Activated T-helper 2 cell treated with anti-CD3 and anti-CD28 coated beads, Interferon-gamma antibody, Interleukin-2, Interleukin-4, amounts not matched to agents 10 μg/mL and 5 μg/mL and 100 μg/mL, durations not matched to agents 14 hours and 24 hours and 36 hours (primary cell): ENCODE data around the gene PGK2. TPM values are rescaled to one million over a fixed set of nuclear protein-coding genes. Genes with fewer than 3 reads are reported as not detected.
"Not testable (repeated sequence)": the region's sequence is repeated elsewhere in the genome, so short reads cannot be mapped to it uniquely, and the experiment has no call there.

ENCODE experiments used
- DNase-seq: peaks from one replicate; pipeline ENCODE4 v3.0.0; 2021; ENCODE audit warnings: low spot score
- H3K27ac Mint-ChIP-seq: one replicate; pipeline ENCODE4 v1.8.0; 2021; ENCODE audit warnings: mixed read lengths
- H3K27me3 Mint-ChIP-seq: one replicate; pipeline ENCODE4 v1.8.0; 2021; ENCODE audit warnings: low read depth, mixed read lengths
- H3K36me3 Mint-ChIP-seq: one replicate; pipeline ENCODE4 v1.8.0; 2021; ENCODE audit warnings: low read depth, mixed read lengths
- H3K4me1 Mint-ChIP-seq: one replicate; pipeline ENCODE4 v1.8.0; 2021; ENCODE audit warnings: low read depth, mixed read lengths
- H3K4me3 Mint-ChIP-seq: one replicate; pipeline ENCODE4 v1.8.0; 2021; ENCODE audit warnings: low read depth, mild to moderate bottlenecking, moderate library complexity, mixed read lengths
- H3K9me3 Mint-ChIP-seq: one replicate; pipeline ENCODE4 v1.8.0; 2021; ENCODE audit warnings: mixed read lengths
- intact Hi-C: fragments of 100-400 bp; cut with micrococcal nuclease; formaldehyde crosslinking; loops from one replicate; pipeline ENCODE4 v1.15.1; 2023
- total RNA-seq: library from RNA; stranded (reverse); gene quantifications from 2 replicates; pipeline ENCODE4 v1.2.3, GENCODE V29; 2022

PGK2 gene
- not detected in 2 replicates for total RNA-seq

GRCh38 chr6:49787176-49787575 lies at the start of gene PGK2:
Gene PGK2, minus strand, starts transcription at chr6:49787285. Its CDS starts 98 bp downstream, at chr6:49787187.
- H3K27ac Mint-ChIP-seq: no peak within 1 kb of the TSS
- H3K9me3 Mint-ChIP-seq: no peaks in the 10 kb centered on the region
- intact Hi-C loops: no loop called here
- no peaks in the 10 kb centered on the region for H3K27me3 Mint-ChIP-seq
- no peak within 1 kb of the TSS for H3K4me3 Mint-ChIP-seq
- no peaks in the 10 kb centered on the region for H3K36me3 Mint-ChIP-seq
- H3K4me1 Mint-ChIP-seq: no peaks in the 10 kb centered on the region
- DNase-seq: no peak

DNA sequence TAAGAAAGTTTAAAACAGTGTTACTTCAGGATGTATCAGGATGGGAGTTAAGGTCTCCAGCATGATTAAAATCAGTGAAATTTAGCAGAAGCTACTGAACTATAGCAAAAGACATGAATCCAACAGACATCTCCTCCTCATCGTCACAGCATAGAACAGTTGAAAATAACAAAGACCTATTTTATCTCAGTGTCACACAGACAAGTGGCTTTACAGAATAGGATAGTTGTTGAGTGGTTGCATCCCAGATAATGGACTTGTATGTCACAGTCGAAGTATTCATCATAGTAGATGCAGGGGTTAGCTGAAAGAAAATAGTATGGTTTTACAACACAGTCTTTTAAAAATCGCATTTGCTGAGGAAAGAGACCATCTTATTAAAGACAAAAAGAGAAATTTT lies 48.1 kb upstream of the PGK2 start:
- H3K4me3 Mint-ChIP-seq: no peak overlapping the region
- no peaks in the 10 kb centered on the region for H3K27me3 Mint-ChIP-seq
- no peak for DNase-seq
- H3K27ac Mint-ChIP-seq: no peak overlapping the region
- H3K4me1 Mint-ChIP-seq: no peaks in the 10 kb centered on the region
- no peaks in the 10 kb centered on the region for H3K9me3 Mint-ChIP-seq
- no peaks in the 10 kb centered on the region for H3K36me3 Mint-ChIP-seq
- intact Hi-C loops: no loop called here

GRCh38 chr6:49833386-49833785 lies 46.3 kb upstream of the PGK2 start:
- intact Hi-C loops: no loop called here
- Mint-ChIP-seq H3K36me3 (no peaks in the 10 kb centered on the region), H3K4me3 (no peak overlapping the region), H3K27ac (no peak overlapping the region), H3K4me1 (no peaks in the 10 kb centered on the region), H3K9me3 (no peaks in the 10 kb centered on the region), H3K27me3 (no peaks in the 10 kb centered on the region)
- no peak for DNase-seq

GRCh38 chr6:49826743-49827406 lies 39.8 kb upstream of the PGK2 start:
- Mint-ChIP-seq H3K27ac (no peak overlapping the region), H3K27me3 (no peaks in the 10 kb centered on the region), H3K36me3 (no peaks in the 10 kb centered on the region), H3K4me3 (no peak overlapping the region), H3K4me1 (no peaks in the 10 kb centered on the region), H3K9me3 (no peaks in the 10 kb centered on the region)
- intact Hi-C loops: no loop called here
- no peak for DNase-seq

- Mint-ChIP-seq H3K4me1 (no peaks in the 10 kb centered on the region), H3K9me3 (no peaks in the 10 kb centered on the region), H3K4me3 (no peak overlapping the region), H3K27ac (no peak overlapping the region), H3K27me3 (no peaks in the 10 kb centered on the region), H3K36me3 (no peaks in the 10 kb centered on the region)
- intact Hi-C loops: no loop called here
- no peak for DNase-seq
Observed at GRCh38 chr6:49815166-49815565, 28.1 kb upstream of the PGK2 start.

DNA sequence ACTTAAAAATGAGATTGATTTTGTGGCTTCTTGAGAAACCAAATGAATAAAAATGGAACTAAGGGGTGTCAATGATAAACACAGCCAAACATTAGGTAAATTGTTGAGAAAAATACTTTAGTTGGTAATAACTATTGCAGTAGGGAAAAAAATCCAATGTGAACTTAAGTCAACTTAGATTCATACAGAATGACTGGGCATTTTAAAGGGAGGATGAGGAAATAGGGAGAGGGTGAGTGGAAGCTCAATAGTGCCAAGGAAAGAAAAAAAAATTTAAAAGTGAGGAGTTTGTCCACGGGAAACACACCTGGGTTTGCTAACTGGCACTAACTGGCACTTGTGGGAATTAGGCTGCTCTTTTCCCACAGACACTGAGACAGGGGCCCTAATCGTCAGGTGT lies 26.2 kb upstream of the PGK2 start:
- Mint-ChIP-seq H3K4me3 (no peak overlapping the region), H3K27me3 (no peaks in the 10 kb centered on the region), H3K4me1 (no peaks in the 10 kb centered on the region), H3K9me3 (no peaks in the 10 kb centered on the region), H3K27ac (no peak overlapping the region), H3K36me3 (no peaks in the 10 kb centered on the region)
- intact Hi-C loops: no loop called here
- no peak for DNase-seq

GRCh38 chr6:49806145-49806544 lies 19.1 kb upstream of the PGK2 start:
- Mint-ChIP-seq H3K36me3 (no peaks in the 10 kb centered on the region), H3K4me3 (no peak overlapping the region), H3K9me3 (no peaks in the 10 kb centered on the region), H3K4me1 (no peaks in the 10 kb centered on the region), H3K27me3 (no peaks in the 10 kb centered on the region), H3K27ac (no peak overlapping the region)
- no peak for DNase-seq
- intact Hi-C loops: no loop called here

DNA sequence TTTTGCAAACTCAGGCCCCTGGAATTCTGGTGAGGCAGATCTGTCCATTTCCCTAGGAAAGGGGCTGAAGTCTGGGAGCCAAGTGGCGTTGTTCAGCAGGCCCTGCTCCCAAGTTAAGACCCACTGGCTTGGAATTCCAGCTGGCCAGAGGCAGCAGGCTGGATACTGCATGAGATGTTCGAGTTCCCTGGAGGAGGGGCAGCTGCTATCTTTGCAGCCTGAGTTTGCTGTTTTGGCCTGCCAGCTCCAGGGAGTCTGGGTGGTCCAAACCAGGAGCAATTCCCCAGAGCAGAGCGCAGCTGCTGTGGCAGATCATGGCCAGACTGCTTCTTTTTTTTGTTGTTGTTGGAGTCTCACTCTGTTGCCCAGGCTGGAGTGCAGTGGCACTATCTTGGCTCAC lies 18.2 kb upstream of the PGK2 start:
- DNase-seq: no peak
- H3K4me1 Mint-ChIP-seq: no peaks in the 10 kb centered on the region
- no peaks in the 10 kb centered on the region for H3K9me3 Mint-ChIP-seq
- intact Hi-C loops: no loop called here
- no peak overlapping the region for H3K27ac Mint-ChIP-seq
- H3K36me3 Mint-ChIP-seq: no peaks in the 10 kb centered on the region
- no peak overlapping the region for H3K4me3 Mint-ChIP-seq
- no peaks in the 10 kb centered on the region for H3K27me3 Mint-ChIP-seq

DNA sequence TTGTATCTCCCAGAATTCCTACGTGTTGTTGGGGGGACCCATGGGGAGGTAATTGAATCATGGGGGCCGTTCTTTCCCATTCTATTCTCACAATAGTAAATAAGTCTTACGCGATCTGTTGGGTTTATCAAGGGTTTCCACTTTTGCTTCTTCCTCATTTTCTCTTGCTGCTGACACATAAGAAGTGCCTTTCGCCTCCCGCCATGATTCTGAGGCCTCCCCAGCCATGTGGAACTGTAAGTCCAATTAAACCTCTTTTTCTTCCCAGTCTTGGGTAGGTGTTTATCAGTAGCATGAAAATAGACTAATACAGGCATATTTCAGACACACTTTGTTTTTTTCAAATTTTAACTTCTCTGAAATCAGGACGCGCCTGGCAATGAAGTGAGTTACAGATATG lies 14.4 kb upstream of the PGK2 start:
- H3K36me3 Mint-ChIP-seq: no peaks in the 10 kb centered on the region
- no peak for DNase-seq
- intact Hi-C loops: no loop called here
- H3K4me3 Mint-ChIP-seq: no peak overlapping the region
- H3K4me1 Mint-ChIP-seq: no peaks in the 10 kb centered on the region
- H3K27me3 Mint-ChIP-seq: no peaks in the 10 kb centered on the region
- H3K9me3 Mint-ChIP-seq: no peaks in the 10 kb centered on the region
- H3K27ac Mint-ChIP-seq: no peak overlapping the region

DNA sequence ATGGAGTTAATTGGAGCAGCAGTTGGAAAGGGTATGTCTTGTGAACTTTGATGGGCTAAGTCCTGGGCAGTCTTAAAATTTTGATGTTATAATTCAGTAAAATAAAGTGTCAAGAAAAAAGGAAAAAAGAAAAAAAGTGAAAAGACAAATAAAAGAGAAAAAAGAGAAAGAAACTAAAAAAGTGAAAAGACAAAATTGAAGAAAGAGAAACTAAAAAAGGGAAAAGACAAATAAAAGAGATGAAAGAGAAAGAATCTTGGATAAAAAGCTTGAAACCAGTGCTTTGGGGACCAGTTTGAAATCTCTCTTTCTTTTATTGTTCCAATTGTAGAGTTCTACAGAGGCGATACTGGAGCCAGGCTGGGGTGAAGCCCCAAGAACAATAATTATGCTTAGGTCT lies 12.0 kb upstream of the PGK2 start:
- Mint-ChIP-seq H3K4me1 (no peaks in the 10 kb centered on the region), H3K4me3 (no peak overlapping the region), H3K27me3 (no peaks in the 10 kb centered on the region), H3K27ac (no peak overlapping the region), H3K9me3 (no peaks in the 10 kb centered on the region), H3K36me3 (no peaks in the 10 kb centered on the region)
- DNase-seq: no peak
- intact Hi-C loops: no loop called here

- H3K9me3 Mint-ChIP-seq, H3K27ac Mint-ChIP-seq, H3K4me3 Mint-ChIP-seq: not testable (repeated sequence)
Observed at GRCh38 chr6:49796842-49797455, 9.9 kb upstream of the PGK2 start.

DNA sequence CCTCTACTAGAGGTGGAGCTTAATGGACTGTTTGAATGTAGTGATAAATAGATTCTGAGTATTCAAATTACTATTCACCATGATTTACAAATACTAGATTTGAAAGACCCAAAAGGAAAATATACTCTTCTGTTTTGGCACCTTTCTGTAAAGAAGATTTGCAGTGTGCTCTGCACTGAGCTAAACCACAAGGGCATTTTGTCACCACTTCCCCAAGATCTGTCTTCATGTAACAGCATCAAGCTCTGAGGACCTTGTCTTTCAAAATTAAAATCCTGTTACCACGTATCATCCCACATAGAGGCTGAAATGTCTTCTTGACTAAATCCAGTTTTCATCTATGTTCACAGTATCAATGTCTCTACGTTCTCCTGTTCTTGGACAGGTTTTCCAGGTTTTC lies 3.3 kb upstream of the PGK2 start:
- DNase-seq: no peak
- Mint-ChIP-seq H3K27me3 (no peaks in the 10 kb centered on the region), H3K27ac (no peak overlapping the region), H3K4me3 (no peak overlapping the region), H3K9me3 (no peaks in the 10 kb centered on the region), H3K4me1 (no peaks in the 10 kb centered on the region), H3K36me3 (no peaks in the 10 kb centered on the region)
- intact Hi-C loops: no loop called here

More at GRCh38 chr6:49796842-49797455, 9.9 kb upstream of the PGK2 start:
- DNase-seq, H3K27me3 Mint-ChIP-seq, H3K36me3 Mint-ChIP-seq, H3K4me1 Mint-ChIP-seq, intact Hi-C loops: not testable (repeated sequence)

- Mint-ChIP-seq H3K27ac (no peak overlapping the region), H3K4me1 (no peaks in the 10 kb centered on the region), H3K4me3 (no peak overlapping the region), H3K27me3 (no peaks in the 10 kb centered on the region), H3K9me3 (no peaks in the 10 kb centered on the region), H3K36me3 (no peaks in the 10 kb centered on the region)
- intact Hi-C loops: no loop called here
- DNase-seq: no peak
Observed at GRCh38 chr6:49784272-49784671, 2.8 kb downstream of the PGK2 start.

DNA sequence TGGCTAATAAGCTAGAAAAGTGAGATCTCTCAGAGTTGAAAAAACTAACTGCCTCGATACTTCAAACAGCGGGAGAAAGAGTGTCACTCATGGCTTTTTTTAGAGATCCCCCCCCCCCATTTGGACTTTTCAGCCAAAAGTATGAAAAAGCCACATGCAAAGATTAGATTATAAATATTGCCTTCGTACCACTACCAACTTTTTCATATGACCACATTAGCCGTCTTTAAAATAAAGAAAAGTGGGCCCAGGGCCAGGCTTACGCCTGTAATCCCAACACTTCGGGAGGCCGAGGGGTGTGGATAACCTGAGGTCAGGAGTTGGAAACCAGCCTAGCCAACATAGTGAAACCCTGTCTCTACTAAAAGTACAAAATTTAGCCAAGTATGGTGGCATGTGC lies 4.4 kb downstream of the PGK2 start:
- H3K4me1 Mint-ChIP-seq: no peaks in the 10 kb centered on the region

More for the DNA sequence above, 4.4 kb downstream of the PGK2 start:
- Mint-ChIP-seq H3K36me3 (no peaks in the 10 kb centered on the region), H3K27ac (no peak overlapping the region), H3K27me3 (no peaks in the 10 kb centered on the region), H3K9me3 (no peaks in the 10 kb centered on the region), H3K4me3 (no peak overlapping the region)
- intact Hi-C loops: no loop called here
- DNase-seq: no peak
